HG03575 (cell line): ENCODE results near the gene NKAIN2.
A peak's percentile ranks its signal among the peaks of the same experiment; 100 is the strongest.

Experiments used
- ATAC-seq: cut with Tn5 transposase; IDR thresholded peaks from one replicate; pipeline ENCODE4 v1.9.1; 2021; ENCODE audit not compliant: unreplicated experiment, insufficient number of reproducible peaks, low FRiP score; ENCODE audit errors: extremely low read depth

The NKAIN2 gene

GRCh38 chr6:124830506-124830905 lies 1026.8 kb downstream of the NKAIN2 start:
- ATAC-seq = no peak

- ATAC-seq = no peak
Measured at GRCh38 chr6:124854338-124854922, 1050.8 kb downstream of the NKAIN2 start.

GRCh38 chr6:124857746-124858145 lies 1054.1 kb downstream of the NKAIN2 start:
- ATAC-seq = no peak

- no peak for ATAC-seq
Measured at GRCh38 chr6:124858564-124858963, 1054.9 kb downstream of the NKAIN2 start.

GRCh38 chr6:124859366-124859765 lies 1055.7 kb downstream of the NKAIN2 start:
- ATAC-seq = no peak

GRCh38 chr6:124866040-124866439 lies 1062.4 kb downstream of the NKAIN2 start:
- ATAC-seq = no peak

GRCh38 chr6:124867121-124867520 lies 1063.5 kb downstream of the NKAIN2 start:
- ATAC-seq = no peak

- ATAC-seq = no peak
Measured at GRCh38 chr6:124868481-124868880, 1064.8 kb downstream of the NKAIN2 start.

- no peak for ATAC-seq
Measured at GRCh38 chr6:124869416-124869815, 1065.8 kb downstream of the NKAIN2 start.

- ATAC-seq = no peak
Measured at GRCh38 chr6:124870611-124871459, 1067.2 kb downstream of the NKAIN2 start.

GRCh38 chr6:124872361-124873065 lies 1068.8 kb downstream of the NKAIN2 start:
- ATAC-seq = peak; percentile 54

GRCh38 chr6:124873066-124873410 lies 1069.4 kb downstream of the NKAIN2 start:
- ATAC-seq = peak; percentile 11
